Measurements from ENCODE around the gene FCER1G. TPM values are rescaled to one million over a fixed set of nuclear protein-coding genes. Genes with fewer than 3 reads are reported as not detected.

The FCER1G gene
- total and polyA plus RNA-seq, 2 of the 4 experiments (the other 2 are of a cell fraction), result 0.44 TPM; not detected in 1

DNA sequence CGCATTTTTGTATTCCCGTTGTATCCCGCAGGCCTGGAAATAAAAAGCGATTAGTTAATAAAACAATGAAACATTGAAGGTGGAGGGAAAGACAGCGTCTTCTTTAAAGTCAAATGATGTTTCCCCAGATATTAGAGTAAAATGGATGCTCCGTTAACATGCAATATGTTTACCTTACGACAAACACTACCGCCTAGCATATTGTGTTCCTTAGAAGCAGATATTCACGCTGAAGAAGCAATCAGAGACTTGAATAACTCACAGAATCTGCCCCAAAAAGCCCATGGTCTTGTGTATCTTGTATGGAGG is 37.2 kb upstream of the FCER1G start:
- TF ChIP-seq, protein P1, sequence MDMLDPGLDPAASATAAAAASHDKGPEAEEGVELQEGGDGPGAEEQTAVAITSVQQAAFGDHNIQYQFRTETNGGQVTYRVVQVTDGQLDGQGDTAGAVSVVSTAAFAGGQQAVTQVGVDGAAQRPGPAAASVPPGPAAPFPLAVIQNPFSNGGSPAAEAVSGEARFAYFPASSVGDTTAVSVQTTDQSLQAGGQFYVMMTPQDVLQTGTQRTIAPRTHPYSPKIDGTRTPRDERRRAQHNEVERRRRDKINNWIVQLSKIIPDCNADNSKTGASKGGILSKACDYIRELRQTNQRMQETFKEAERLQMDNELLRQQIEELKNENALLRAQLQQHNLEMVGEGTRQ (IDR thresholded peaks at IDR 0.05; ENCODE audit: low read depth, low read length), result no peak
- TF ChIP-seq, protein P2, sequence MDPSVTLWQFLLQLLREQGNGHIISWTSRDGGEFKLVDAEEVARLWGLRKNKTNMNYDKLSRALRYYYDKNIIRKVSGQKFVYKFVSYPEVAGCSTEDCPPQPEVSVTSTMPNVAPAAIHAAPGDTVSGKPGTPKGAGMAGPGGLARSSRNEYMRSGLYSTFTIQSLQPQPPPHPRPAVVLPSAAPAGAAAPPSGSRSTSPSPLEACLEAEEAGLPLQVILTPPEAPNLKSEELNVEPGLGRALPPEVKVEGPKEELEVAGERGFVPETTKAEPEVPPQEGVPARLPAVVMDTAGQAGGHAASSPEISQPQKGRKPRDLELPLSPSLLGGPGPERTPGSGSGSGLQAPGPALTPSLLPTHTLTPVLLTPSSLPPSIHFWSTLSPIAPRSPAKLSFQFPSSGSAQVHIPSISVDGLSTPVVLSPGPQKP (IDR thresholded peaks at IDR 0.05; ENCODE audit: borderline replicate concordance, low read depth, low read length), result no peak
- TF ChIP-seq, protein P3, sequence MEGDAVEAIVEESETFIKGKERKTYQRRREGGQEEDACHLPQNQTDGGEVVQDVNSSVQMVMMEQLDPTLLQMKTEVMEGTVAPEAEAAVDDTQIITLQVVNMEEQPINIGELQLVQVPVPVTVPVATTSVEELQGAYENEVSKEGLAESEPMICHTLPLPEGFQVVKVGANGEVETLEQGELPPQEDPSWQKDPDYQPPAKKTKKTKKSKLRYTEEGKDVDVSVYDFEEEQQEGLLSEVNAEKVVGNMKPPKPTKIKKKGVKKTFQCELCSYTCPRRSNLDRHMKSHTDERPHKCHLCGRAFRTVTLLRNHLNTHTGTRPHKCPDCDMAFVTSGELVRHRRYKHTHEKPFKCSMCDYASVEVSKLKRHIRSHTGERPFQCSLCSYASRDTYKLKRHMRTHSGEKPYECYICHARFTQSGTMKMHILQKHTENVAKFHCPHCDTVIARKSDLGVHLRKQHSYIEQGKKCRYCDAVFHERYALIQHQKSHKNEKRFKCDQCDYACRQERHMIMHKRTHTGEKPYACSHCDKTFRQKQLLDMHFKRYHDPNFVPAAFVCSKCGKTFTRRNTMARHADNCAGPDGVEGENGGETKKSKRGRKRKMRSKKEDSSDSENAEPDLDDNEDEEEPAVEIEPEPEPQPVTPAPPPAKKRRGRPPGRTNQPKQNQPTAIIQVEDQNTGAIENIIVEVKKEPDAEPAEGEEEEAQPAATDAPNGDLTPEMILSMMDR (conservative IDR thresholded peaks at IDR 0.05; ENCODE audit: low read depth, low read length), result no peak
- TF ChIP-seq FOS (IDR thresholded peaks at IDR 0.05; ENCODE audit: low read depth, low read length) (no peak), RAD21 (IDR thresholded peaks at IDR 0.05; ENCODE audit: low read length) (no peak), NFE2L2 (IDR thresholded peaks at IDR 0.05; ENCODE audit: low read depth, low read length) (no peak), POLR2A (IDR thresholded peaks at IDR 0.05; ENCODE audit: low read depth, low read length) (no peak), RFX5 (IDR thresholded peaks at IDR 0.05; ENCODE audit: low read depth, low read length) (no peak), MXI1 (IDR thresholded peaks at IDR 0.05; ENCODE audit: borderline replicate concordance, low read depth, low read length) (no peak), MAZ (IDR thresholded peaks at IDR 0.05; ENCODE audit: borderline replicate concordance, low read depth, low read length) (no peak)
- ATAC-seq (ENCODE audit: low read depth) (no peak), DNase-seq (no peak)
- H2AK9ac ChIP-seq (replicated peaks; ENCODE audit: low read depth, low read length, poor library complexity), result no peak overlapping the region
- peak overlapping the region; percentile 93 for H3K4me2 ChIP-seq (ENCODE audit: low read depth, low read length)
- H3K79me1 ChIP-seq (ENCODE audit: low read depth in 1 of 2, low read length in 2 of 2), result peaks cover 14 to 29% of the 10 kb centered on the region in 2 experiments
- peak overlapping the region; percentile 100 for H2AFZ ChIP-seq (replicated peaks; ENCODE audit: low read length, poor library complexity)
- no peak overlapping the region for H2BK5ac ChIP-seq (ENCODE audit: low read depth, low read length, poor library complexity, severe bottlenecking)
- peaks cover 13% of the 10 kb centered on the region for H3K4me1 ChIP-seq (ENCODE audit: control insufficient read depth, insufficient read depth, low read length)
- CTCF ChIA-PET, result interaction anchor here (1.9 kb wide), 1 partner anchor 11 kb away, joined by 5 read pairs; the partner anchor contains the start of gene PPOX
- intact Hi-C loops (cut with micrococcal nuclease), result no loop called here
- peak overlapping the region; percentile 52 for H3K9ac ChIP-seq (ENCODE audit: low read depth, low read length)
- dilution Hi-C loops (cut with HindIII; ENCODE audit: low sequenced_read_pairs, unreplicated experiment), result no loop called here
- in situ Hi-C loops (cut with MboI; ENCODE audit: low sequenced_read_pairs), result no loop called here
- no peak overlapping the region for H2BK20ac ChIP-seq (ENCODE audit: low read depth, low read length)
- peak overlapping the region; percentile 86 for H3K4ac ChIP-seq (ENCODE audit: low read depth, low read length)
- H2AK5ac ChIP-seq (ENCODE audit: low read depth, low read length), result no peak overlapping the region
- no peak overlapping the region for H2BK120ac ChIP-seq (ENCODE audit: low read depth, low read length)
- peak overlapping the region; percentile 84; the same call in 1 of the 2 replicates for H3K23ac ChIP-seq (ENCODE audit: low read depth, low read length)
- POLR2A ChIA-PET (ENCODE audit: unreplicated experiment), result no interaction called here
- no peak overlapping the region for H3K56ac ChIP-seq (ENCODE audit: extremely low read depth, insufficient read depth, low read length)
- H3K14ac ChIP-seq (replicated peaks; ENCODE audit: low read depth, low read length), result peak overlapping the region; percentile 80; the same call in 1 of the 2 replicates
- BruUV-seq (replicated peaks), result no TSS peak
- H3K36me3 ChIP-seq (ENCODE audit: control insufficient read depth, insufficient read depth, low read length), result peaks cover 17% of the 10 kb centered on the region
- H3K18ac ChIP-seq (ENCODE audit: low read depth, low read length), result no peak overlapping the region
- H3K27ac ChIP-seq (ENCODE audit: insufficient read depth, low read length), result no peak overlapping the region; the same call in 1 of the 2 replicates
- no peaks in the 10 kb centered on the region for H3K27me3 ChIP-seq (ENCODE audit: control insufficient read depth, insufficient read depth, low read length)
- peaks cover 14% of the 10 kb centered on the region for H3K9me1 ChIP-seq (ENCODE audit: insufficient read depth, low read length)
- no peaks in the 10 kb centered on the region for H3K9me3 ChIP-seq (ENCODE audit: control insufficient read depth, insufficient read depth, low read length)
- no CpG with 5 or more reads among the region's 9 CpGs for WGBS, 2 experiments (ENCODE audit: extremely low coverage in 2 of 2, insufficient read length in 1 of 2)
- peak overlapping the region; percentile 59; the same call in 1 of the 2 replicates for H4K5ac ChIP-seq (ENCODE audit: low read depth, low read length)
- H4K91ac ChIP-seq (ENCODE audit: insufficient read depth, low read depth, low read length), result no peak overlapping the region
- H3K4me3 ChIP-seq (ENCODE audit: insufficient read depth, low read depth, low read length), result peak overlapping the region; percentile 98; the same call in 1 of the 2 replicates
- H2BK15ac ChIP-seq (ENCODE audit: low read depth, low read length), result no peak overlapping the region
- H4K8ac ChIP-seq (ENCODE audit: low read depth in 2 of 2, low read length in 2 of 2), result peak overlapping the region; percentile 82 to 87
- H4K20me1 ChIP-seq (ENCODE audit: insufficient read depth, low read length), result peaks cover 8% of the 10 kb centered on the region; the same call in 1 of the 2 replicates

All from IMR-90 (cell line).